A204.1 (cell line): Measurements from ENCODE around the gene RABEP1.
"Not testable (repeated sequence)": the region's sequence is repeated elsewhere in the genome, so short reads cannot be mapped to it uniquely, and the experiment has no call there.

Experiments used
- FAIRE-seq: peaks from 2 replicates; lab custom pipeline; 2012; peaks lifted over from hg19 to GRCh38; lab: Jason Lieb, UNC

RABEP1 gene

DNA sequence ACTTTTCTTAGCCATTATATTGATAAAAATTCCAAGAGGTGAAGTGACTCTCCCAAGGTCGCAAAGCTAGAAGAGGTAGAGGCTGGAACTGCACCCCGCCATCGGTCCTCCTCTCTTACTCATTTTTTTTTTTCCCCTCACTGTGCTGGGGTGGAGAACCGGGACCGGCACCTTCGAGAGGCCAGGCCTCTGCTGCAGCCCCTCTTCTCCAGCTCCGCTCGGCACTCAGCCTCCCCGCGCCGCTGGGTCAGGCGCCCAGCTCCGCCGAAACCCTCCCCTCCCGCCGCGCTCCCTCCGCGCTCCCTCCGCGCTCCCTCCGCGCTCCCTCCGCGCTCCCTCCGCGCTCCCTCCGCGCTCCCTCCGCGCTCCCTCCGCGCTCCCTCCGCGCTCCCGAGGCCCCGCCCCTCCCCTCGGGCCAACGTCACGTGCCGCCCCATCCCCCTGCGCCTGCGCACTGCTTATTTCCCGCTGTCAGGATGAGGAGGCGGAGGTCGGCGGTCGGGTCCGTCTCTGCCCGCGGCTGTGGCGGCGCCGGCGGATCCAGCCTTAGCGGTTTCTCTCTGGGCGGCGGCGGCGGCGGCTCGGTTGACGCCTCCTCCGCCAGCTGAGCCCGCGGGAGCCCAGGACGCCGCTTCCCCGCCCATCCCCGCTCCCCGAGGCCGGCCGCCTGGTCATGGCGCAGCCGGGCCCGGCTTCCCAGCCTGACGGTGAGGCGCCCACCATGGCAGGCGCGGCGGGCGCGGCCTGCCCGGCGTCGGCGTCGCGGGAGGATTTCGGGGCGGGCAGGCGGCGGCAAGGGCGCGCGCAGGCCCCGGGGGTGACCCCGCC, at the start of gene RABEP1:
Gene RABEP1, plus strand, starts transcription at position 471 of the 828 bp plus-strand sequence. Its CDS starts 203 bp downstream, at position 674.
- no peak for FAIRE-seq

GRCh38 chr17:5233492-5233891, 48.6 kb upstream of the RABEP1 start:
- FAIRE-seq, result not testable (repeated sequence)

- no peak for FAIRE-seq
Measured at GRCh38 chr17:5234645-5235576, 47.2 kb upstream of the RABEP1 start, which contains the start of gene SCIMP. Gene SCIMP, minus strand, starts transcription at chr17:5234860. Its CDS starts 105 bp downstream, at chr17:5234755.

- no peak for FAIRE-seq
Measured at GRCh38 chr17:5236938-5237540, 45.0 kb upstream of the RABEP1 start.

DNA sequence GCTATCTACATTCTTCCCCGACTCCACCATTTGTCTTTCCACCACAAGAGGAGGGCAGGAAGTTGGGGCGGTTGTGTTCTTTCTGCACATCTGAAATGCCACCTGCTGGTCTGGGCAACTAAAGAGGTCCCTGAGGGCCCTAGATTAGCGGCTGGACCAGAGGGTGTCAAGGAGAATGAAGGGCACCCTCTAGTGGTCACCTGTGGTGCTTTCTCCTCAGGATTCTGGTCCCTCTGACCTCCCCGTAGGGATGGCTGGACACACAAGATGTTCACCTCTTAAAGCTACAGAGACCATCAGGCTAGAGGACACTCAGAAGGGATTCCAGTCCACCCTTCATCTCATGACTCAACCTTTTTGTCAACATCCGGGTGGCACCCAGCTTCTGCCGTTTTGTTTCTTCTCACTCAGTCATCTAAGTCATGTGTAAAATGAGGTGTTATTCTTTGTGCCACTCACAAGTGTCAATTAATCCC, 44.5 kb upstream of the RABEP1 start:
- no peak for FAIRE-seq

DNA sequence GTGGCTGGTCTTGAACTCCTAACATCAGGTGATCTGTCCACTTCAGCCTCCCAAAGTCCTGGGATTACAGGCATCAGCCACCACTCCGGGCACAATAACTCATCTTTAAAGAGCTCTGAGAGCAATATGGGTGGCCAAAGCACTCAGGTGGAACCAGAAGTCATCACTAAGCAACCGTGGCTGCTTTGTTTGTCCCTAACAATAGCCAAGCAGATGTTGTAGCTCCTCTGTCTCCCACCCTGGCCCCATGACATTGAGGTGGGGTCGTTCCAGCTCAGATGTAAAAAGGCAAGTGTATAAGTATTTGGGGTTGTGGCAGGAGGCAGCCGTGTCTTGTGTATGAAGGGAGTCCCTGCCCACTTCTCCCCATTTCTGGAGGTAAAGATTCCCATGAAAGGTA, 43.8 kb upstream of the RABEP1 start:
- FAIRE-seq, result no peak

DNA sequence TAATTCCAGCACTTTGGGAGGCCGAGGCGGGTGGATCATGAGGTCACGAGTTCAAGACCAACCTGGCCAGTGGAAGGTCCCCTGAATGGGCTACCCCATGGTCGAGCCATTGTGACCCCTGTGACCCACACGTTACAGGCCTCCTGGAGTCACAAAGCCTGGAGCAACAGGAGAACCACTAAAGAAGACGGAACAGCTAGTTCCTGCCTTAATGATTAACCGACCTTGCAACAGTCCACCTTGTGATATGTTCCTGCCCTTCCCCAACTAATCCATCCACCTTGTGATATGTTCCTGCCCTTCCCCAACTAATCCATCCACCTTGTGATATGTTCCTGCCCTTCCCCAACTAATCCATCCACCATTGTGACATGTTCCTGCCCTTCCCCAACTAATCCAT, 42.3 kb upstream of the RABEP1 start:
- not testable (repeated sequence) for FAIRE-seq

DNA sequence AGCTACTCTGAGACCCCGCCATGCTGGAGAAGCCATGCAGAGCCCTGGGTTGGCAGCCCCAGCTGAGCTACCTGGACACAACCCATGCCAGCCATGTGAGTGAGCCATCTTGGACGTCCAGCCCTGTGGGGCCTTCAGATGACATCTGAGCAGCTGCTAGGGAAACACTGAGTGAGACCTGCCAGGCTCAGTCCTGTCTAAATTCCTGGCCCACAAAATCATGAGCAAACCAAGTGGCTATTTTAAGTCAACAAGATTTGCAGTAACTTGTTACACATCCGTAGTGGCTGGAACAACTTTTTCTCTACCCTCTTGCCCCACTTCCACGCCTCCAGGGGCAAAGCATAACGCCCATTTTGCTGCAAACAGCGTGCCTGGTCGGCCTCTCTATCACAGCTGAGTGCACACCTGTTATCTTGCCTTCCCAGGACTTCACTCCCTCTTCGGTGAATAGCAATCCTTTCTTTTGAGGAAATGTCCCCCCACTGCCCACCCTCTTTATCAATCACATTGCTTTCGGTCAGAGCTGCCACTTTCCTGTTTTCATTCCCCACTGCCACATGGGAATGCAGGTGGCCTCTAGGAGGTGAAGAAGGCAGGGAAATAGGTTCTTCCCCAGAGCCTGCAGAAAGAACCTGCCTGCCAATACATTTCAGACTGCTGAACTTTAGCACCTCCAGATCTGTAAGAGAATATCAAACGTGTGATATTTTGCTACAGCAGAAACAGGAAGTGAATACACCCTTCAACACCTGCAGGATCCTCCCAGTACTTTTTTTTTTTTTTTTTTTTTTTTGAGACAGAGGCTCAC, 40.0 kb upstream of the RABEP1 start:
- no peak for FAIRE-seq

- no peak for FAIRE-seq
Measured at GRCh38 chr17:5247621-5248020, 34.5 kb upstream of the RABEP1 start.

DNA sequence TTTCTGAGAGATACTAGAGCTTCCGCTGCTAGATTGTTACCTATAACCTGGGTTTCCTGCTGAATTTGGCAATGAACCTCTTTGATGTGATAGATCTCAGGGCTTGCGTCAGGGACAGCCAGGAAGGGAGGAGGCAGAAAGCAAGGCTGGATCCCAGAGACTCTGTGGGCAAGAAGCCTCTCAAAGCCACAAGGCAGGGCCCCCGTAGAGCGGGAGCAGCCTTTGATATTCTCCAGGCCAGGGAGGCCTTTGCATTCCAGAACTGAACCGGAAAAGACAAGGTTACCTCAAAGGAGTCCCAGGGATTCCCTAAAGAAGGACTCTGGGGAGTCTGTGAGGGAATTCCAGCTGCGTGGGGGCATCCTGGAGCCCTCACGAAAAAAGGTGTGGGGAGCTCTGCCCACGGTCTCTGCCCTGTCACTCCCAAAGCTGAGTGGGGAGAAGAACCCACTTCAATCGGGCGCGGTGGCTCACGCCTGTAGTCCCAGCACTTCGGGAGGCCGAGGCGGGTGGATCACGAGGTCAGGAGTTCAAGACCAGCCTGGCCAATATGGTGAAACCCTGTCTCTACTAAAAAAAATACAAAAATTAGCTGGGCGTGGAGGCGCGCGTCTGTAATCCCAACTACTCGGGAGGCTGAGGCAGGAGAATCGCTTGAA, 33.1 kb upstream of the RABEP1 start:
- no peak for FAIRE-seq

DNA sequence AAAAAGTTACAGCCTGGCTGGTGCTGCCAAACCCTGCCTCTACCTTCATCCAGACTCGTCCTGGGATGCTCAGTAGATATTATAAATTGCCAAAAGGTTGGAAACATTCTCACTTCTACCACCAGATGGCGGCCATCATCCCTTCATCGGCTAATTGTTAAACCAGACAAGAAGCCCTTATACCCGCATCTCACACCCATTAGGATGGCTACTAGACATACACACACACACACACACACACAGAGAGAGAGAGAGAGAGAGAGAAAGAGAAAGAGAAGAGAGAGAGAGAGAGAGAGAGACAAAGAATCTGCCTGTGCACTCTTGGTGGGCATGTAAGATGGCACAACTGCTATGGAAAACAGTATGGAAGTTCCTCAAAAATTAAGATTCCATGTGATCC, 32.5 kb upstream of the RABEP1 start:
- FAIRE-seq, result peak; percentile 76

DNA sequence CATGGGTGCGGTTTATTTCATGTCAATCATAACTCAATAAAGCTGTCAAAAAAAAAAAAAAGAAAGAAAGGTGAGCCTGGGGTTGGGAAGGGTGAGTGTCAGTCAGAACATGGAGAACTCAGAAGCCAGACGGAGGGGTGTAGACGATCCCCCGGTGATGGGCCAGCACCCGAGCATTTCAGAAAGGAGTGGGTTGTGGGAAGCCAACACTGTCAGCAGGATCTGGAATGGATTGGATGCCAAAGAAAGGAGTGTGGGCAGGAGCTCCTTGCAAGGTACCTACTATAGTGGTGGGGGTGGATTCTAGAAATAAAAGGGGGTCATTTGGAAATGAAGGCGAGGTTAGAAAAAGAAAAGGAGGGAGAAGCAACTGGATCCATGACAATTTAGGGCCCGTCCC, 27.7 kb upstream of the RABEP1 start:
- FAIRE-seq, result no peak

DNA sequence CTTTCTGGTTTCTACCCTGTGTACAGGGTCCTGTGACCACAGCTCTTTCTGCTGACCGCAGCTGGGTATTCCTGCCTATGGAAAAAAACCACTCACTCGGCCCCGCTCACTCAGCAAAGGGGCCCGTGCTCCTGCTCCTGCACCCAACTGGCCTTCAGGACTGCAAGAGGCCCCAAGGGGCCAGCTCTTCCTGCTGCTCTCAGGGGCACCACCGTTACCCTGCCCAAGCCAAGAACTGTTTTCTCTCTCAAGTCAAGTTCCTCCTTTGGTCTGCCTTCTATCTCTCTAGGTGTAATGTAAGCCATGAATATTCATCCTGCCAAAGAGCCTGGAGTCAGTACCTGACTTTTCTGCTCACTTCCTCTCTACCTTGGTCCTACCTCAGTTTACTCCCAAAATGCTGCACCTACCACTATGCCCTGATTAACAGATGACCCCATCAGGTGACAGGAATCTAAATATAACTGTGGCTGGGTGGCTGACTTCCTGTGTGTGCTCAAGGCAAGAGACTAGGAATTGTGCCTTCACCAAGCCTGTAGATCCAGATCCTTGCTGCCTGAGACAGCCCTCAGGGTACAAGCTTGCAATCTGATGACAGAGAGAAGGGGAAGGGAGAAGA, 27.1 kb upstream of the RABEP1 start:
- no peak for FAIRE-seq

- FAIRE-seq, result no peak
Measured at GRCh38 chr17:5257124-5257523, 25.0 kb upstream of the RABEP1 start.

DNA sequence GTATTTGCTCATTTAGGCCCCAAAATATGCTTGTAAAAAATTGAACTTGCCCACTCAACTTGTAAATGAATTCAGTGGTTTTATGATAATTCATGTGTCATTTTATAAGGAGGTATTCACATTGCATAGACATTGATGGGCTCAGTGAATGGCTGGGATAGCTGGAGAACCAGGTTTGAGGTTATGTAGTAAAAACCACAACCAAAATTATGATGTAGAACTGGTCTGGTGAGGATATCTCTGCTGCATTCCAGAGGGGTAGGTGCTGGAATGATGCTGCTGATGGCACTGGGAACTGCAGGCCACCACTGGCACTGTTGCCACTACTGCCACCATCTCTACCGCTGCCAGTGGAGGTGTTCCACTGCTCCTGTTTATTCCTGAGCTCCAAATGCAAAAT, 21.5 kb upstream of the RABEP1 start:
- FAIRE-seq, result no peak

- no peak for FAIRE-seq
Measured at GRCh38 chr17:5262416-5262991, 19.6 kb upstream of the RABEP1 start.

DNA sequence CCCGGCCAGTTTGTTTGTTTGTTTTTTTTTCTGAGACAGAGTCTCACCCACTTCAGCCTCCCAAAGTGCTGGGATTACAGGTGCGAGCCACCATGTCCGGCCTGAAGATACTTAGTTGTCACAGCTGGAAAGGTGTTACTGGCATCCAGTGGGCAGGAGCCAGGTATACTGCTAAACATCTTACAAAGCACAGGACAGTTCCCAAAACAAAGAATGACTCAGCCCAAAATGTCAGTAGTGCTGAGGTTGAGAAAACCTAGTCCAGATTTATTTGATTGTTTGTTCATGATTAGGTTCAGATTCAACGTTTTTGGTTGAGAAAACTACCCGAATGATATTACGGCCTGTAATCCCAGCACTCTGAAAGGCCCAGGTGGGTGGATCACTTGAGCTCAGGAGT, 18.6 kb upstream of the RABEP1 start:
- no peak for FAIRE-seq

DNA sequence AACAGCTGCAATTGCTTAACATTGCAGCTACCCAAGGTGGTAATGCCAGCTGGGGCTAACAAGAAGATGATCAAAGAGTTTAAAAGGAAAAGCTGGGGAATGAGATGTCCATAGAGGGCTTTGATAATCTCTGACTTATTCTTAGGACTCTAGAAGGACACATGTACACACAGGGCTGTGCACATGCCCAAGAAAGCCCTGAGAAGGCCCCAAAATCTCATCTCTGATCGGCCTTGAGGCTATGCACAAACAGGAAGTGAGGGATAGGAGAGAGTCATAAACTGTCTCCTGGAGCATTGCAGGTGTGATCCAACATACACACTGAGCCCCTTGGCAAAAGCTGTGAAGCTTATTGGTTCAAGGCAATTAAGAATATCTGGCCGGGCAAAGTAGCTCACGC, 17.2 kb upstream of the RABEP1 start:
- no peak for FAIRE-seq

GRCh38 chr17:5269241-5269960, 12.7 kb upstream of the RABEP1 start:
- FAIRE-seq, result no peak

- no peak for FAIRE-seq
Measured at GRCh38 chr17:5272322-5272721, 9.8 kb upstream of the RABEP1 start.
